ENCODE measurements around the gene PHETA2. TPM values are rescaled to one million over a fixed set of nuclear protein-coding genes. Genes with fewer than 3 reads are reported as not detected.

Gene PHETA2
- total and polyA plus RNA-seq, 2 of the 13 experiments (the other 11 are each of a cell fraction or from before 2014, with no cell fraction given), result 0.07 TPM; not detected in 1

- TF ChIP-seq CTCF (CRISPR knock-in tag; IDR thresholded peaks at IDR 0.05), result peak; percentile 100
- peak; percentile 60 for TF ChIP-seq ATF1 (CRISPR knock-in tag; IDR thresholded peaks at IDR 0.05)
- peak; percentile 45; the same call in 1 of the 2 replicates for TF ChIP-seq MAZ (IDR thresholded peaks at IDR 0.05; ENCODE audit: borderline replicate concordance, low read depth, low read length)
- TF ChIP-seq MAZ (CRISPR knock-in tag; IDR thresholded peaks at IDR 0.05; ENCODE audit: low read depth), result peak; percentile 55
- peak; percentile 75 for TF ChIP-seq HOXD1 (CRISPR knock-in tag; IDR thresholded peaks at IDR 0.05)
- peak; percentile 96 for TF ChIP-seq HMGXB3 (CRISPR knock-in tag; IDR thresholded peaks at IDR 0.05; ENCODE audit: borderline replicate concordance)
- TF ChIP-seq POLR2AphosphoS2 (IDR thresholded peaks at IDR 0.05; ENCODE audit: low read depth, low read length), result 0 out of 2 replicates have a peak, but pooled peaks have one; percentile 54
- peak in 1 of 2 experiments; percentile 53; a peak in 1 of 4 replicates for TF ChIP-seq EP300 (IDR thresholded peaks at IDR 0.05; ENCODE audit: low read depth in 2 of 2, low read length in 2 of 2)
- no peak; the same call in 1 of the 2 replicates for TF ChIP-seq EP300 (CRISPR knock-in tag; IDR thresholded peaks at IDR 0.05; ENCODE audit: borderline replicate concordance)
- no peak for TF ChIP-seq ZNF207 (IDR thresholded peaks at IDR 0.05; ENCODE audit: borderline replicate concordance)
- TF ChIP-seq CCAR2 (optimal IDR thresholded peaks at IDR 0.05; ENCODE audit: low read depth, low read length), result no peak
- no peak for TF ChIP-seq ZNF276 (CRISPR knock-in tag; IDR thresholded peaks at IDR 0.05; ENCODE audit: low read depth)
- peak; percentile 66 for TF ChIP-seq POGZ (CRISPR knock-in tag; IDR thresholded peaks at IDR 0.05)
- 0 out of 2 replicates have a peak, but pooled peaks have one; percentile 46 for TF ChIP-seq CREB3 (CRISPR knock-in tag; IDR thresholded peaks at IDR 0.05)
- TF ChIP-seq ZBTB37 (CRISPR knock-in tag; IDR thresholded peaks at IDR 0.05), result no peak
- TF ChIP-seq PITX1 (CRISPR knock-in tag; IDR thresholded peaks at IDR 0.05), result peak; percentile 33; the same call in 1 of the 2 replicates
- TF ChIP-seq TSC22D2 (CRISPR knock-in tag; IDR thresholded peaks at IDR 0.05; ENCODE audit: borderline replicate concordance), result no peak
- TF ChIP-seq ZNF772 (CRISPR knock-in tag; IDR thresholded peaks at IDR 0.05), result 0 out of 2 replicates have a peak, but pooled peaks have one; percentile 54
Observed at GRCh38 chr22:42090596-42091454, 16.8 kb downstream of the PHETA2 start, which contains the start of gene NDUFA6 (continued).
